T-cell (primary cell): ENCODE data around the gene FHOD3. TPM values are rescaled to one million over a fixed set of nuclear protein-coding genes. Genes with fewer than 3 reads are reported as not detected.

Experiments used
- ATAC-seq, 4 experiments: fragments of 200-7000 bp in 3 of 4; fragments of 150-1000 bp in 1 of 4; cut with Tn5 transposase; replicated peaks in 1 of 4; 1 replicate in 3 of 4; 2 replicates in 1 of 4; pipeline ENCODE4 v1.10.0; 2021; ENCODE audit warnings: moderate library complexity in 3 of 4, mild to moderate bottlenecking in 2 of 4, moderate number of reproducible peaks in 1 of 4
- CTCF ChIA-PET, 2 donors: fragments of 300-600 bp; sonication (Branson Sonifier 250); formaldehyde crosslinking; loops; one replicate each; lab custom pipeline; 2022; ENCODE audit warnings: antibody characterized with exemption in 2 of 2; lab: Charles Lee
- POLR2A ChIA-PET, 2 donors: fragments of 300-600 bp; sonication (Branson Sonifier 250); formaldehyde crosslinking; loops; one replicate each; lab custom pipeline; 2022; ENCODE audit warnings: antibody characterized with exemption in 2 of 2; lab: Charles Lee
- DNase-seq, 35 experiments: peaks; one replicate each; pipeline versions ENCODE4 v3.0.0 to v3.0.0-alpha.2; 2013 to 2023
- H3K27ac ChIP-seq: one replicate; pipeline ENCODE4 v1.5.1; 2013; ENCODE audit warnings: low read length
- H3K27me3 ChIP-seq, 2 experiments: replicated peaks in 1 of 2; 1 replicate in 1 of 2; 2 replicates in 1 of 2; pipeline versions ENCODE4 v1.6.1 to v1.7.0; 2013; ENCODE audit warnings: low read length in 1 of 2, mixed read lengths in 1 of 2; ENCODE audit not compliant: control insufficient read depth in 2 of 2, insufficient read depth in 2 of 2; ENCODE audit errors: extremely low read depth in 1 of 2
- H3K36me3 ChIP-seq, 2 donors: 1 replicate in 1 of 2; 2 replicates in 1 of 2; pipeline versions ENCODE4 v1.6.1 to v1.7.0; 2013; ENCODE audit warnings: low read length in 1 of 2; ENCODE audit not compliant: control insufficient read depth in 2 of 2, insufficient read depth in 1 of 2; ENCODE audit errors: extremely low read depth in 1 of 2
- H3K4me1 ChIP-seq, 2 experiments: 1 replicate in 1 of 2; 2 replicates in 1 of 2; pipeline versions ENCODE4 v1.6.1 to v1.7.0; 2013; ENCODE audit warnings: low read length in 2 of 2, mixed read lengths in 1 of 2; ENCODE audit not compliant: insufficient read depth in 2 of 2, control insufficient read depth in 1 of 2; ENCODE audit errors: extremely low read depth in 1 of 2
- H3K4me3 ChIP-seq, 2 donors: 1 replicate in 1 of 2; 2 replicates in 1 of 2; pipeline versions ENCODE4 v1.5.1 to v1.7.0; 2013; ENCODE audit warnings: mild to moderate bottlenecking in 2 of 2, low read length in 1 of 2, moderate library complexity in 1 of 2; ENCODE audit not compliant: control insufficient read depth in 1 of 2; ENCODE audit errors: extremely low read depth in 1 of 2
- H3K9me3 ChIP-seq: 2 replicates; pipeline ENCODE4 v1.7.0; 2013
- H3K27ac Mint-ChIP-seq, 2 donors: one replicate each; pipeline ENCODE4 v1.8.0; 2020 to 2021; ENCODE audit warnings: mild to moderate bottlenecking in 2 of 2, mixed read lengths in 2 of 2
- H3K27me3 Mint-ChIP-seq, 2 donors: one replicate each; pipeline ENCODE4 v1.8.0; 2021 to 2022; ENCODE audit warnings: mixed read lengths in 2 of 2
- H3K36me3 Mint-ChIP-seq: one replicate; pipeline ENCODE4 v1.8.0; 2021; ENCODE audit warnings: mixed read lengths
- H3K4me1 Mint-ChIP-seq, 3 donors: one replicate each; pipeline ENCODE4 v1.8.0; 2020 to 2022; ENCODE audit warnings: mixed read lengths in 3 of 3, mild to moderate bottlenecking in 1 of 3
- H3K4me3 Mint-ChIP-seq, 3 donors: one replicate each; pipeline ENCODE4 v1.8.0; 2020 to 2022; ENCODE audit warnings: mild to moderate bottlenecking in 3 of 3, mixed read lengths in 3 of 3, moderate library complexity in 3 of 3
- H3K9me3 Mint-ChIP-seq, 3 donors: one replicate each; pipeline ENCODE4 v1.8.0; 2020 to 2022; ENCODE audit warnings: mixed read lengths in 3 of 3
- WGBS: methylation state at CpG from one replicate; pipeline ENCODE4 v1.1.5; 2013; ENCODE audit warnings: missing lambda C conversion rate; ENCODE audit not compliant: insufficient coverage; 5-methylcytosine and 5-hydroxymethylcytosine counted together
- total RNA-seq, 35 experiments: library from RNA in 6 of 35; stranded (reverse) in 6 of 35; fragments of 120-200 nt in 1 of 35; gene quantifications; one replicate each; pipeline versions ENCODE4 v1.2.1 to v1.2.4 and lab custom pipeline; 2013 to 2026

The FHOD3 gene
- total RNA-seq, 5 donors from 2014 or later (not counting 1 experiment from before 2014, with no cell fraction given), result 0.06 TPM; not detected in 4

GRCh38 chr18:36652503-36652902, 355.0 kb downstream of the FHOD3 start:
- no peak overlapping the region for H3K4me3 Mint-ChIP-seq
- Histone ChIP-seq H3K4me3 (no peak overlapping the region), H3K27me3 (peaks cover 0 to 7% of the 10 kb centered on the region in 2 experiments), H3K9me3 (no peaks in the 10 kb centered on the region), H3K36me3 (no peaks in the 10 kb centered on the region), H3K4me1 (no peaks in the 10 kb centered on the region), H3K27ac (no peak overlapping the region)
- 90% methylated on average over 9 of the region's 10 CpGs for WGBS
- no peak for ATAC-seq
- no peaks in the 10 kb centered on the region for H3K4me1 Mint-ChIP-seq
- H3K36me3 Mint-ChIP-seq, result no peaks in the 10 kb centered on the region
- DNase-seq, result no peak
- POLR2A ChIA-PET, result no interaction called here
- peaks cover 8 to 15% of the 10 kb centered on the region in 2 donors for H3K27me3 Mint-ChIP-seq
- H3K27ac Mint-ChIP-seq, result no peak overlapping the region
- CTCF ChIA-PET, result no interaction called here
- H3K9me3 Mint-ChIP-seq, result no peaks in the 10 kb centered on the region

DNA sequence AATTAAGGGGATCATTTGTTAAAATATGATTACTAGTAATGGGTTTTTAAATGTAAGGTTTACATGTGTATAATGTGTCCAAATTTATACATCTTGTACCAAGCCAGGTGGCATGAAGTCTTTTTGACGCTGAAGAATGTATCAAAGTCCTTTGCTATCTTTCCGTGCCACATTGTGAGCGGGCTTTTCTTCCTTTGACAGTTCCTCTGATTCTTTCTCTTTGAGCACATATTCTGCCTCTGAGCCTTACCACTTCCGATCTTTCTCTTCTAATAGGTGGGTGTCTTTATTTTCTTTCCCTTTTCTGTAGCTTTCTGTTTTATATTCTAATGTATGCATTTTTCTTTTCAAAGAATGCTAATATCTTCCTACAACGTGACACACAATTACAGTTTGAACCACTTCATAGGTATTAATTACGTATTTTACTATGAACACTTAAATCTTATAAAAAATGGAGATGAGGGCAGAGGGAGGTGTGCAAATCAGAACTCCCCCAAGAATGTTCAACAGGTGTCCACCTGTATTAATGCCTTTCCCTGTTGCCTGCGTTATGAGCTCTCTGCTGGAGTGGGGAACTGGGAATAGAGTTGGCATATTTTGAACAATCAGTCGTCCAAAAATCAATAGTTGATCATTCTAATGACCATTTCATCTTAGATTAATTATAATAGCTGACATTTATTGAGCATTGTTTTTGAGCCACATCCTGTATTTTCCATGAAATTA, 355.8 kb downstream of the FHOD3 start:
- no peak overlapping the region for H3K27ac ChIP-seq
- no CpG with 5 or more reads among the region's 8 CpGs for WGBS
- Mint-ChIP-seq H3K4me3 (no peak overlapping the region), H3K27ac (no peak overlapping the region), H3K4me1 (no peaks in the 10 kb centered on the region), H3K36me3 (no peaks in the 10 kb centered on the region), H3K9me3 (no peaks in the 10 kb centered on the region), H3K27me3 (peaks cover 8 to 15% of the 10 kb centered on the region in 2 donors)
- H3K27me3 ChIP-seq, result peaks cover 0 to 9% of the 10 kb centered on the region in 2 experiments
- no peaks in the 10 kb centered on the region for H3K9me3 ChIP-seq
- H3K4me3 ChIP-seq, result no peak overlapping the region
- no peak for DNase-seq
- POLR2A ChIA-PET, result no interaction called here
- CTCF ChIA-PET, result no interaction called here
- no peaks in the 10 kb centered on the region for H3K4me1 ChIP-seq
- ATAC-seq, result no peak
- H3K36me3 ChIP-seq, result no peaks in the 10 kb centered on the region

- no peaks in the 10 kb centered on the region for H3K4me1 Mint-ChIP-seq
- no peaks in the 10 kb centered on the region for H3K36me3 ChIP-seq
- no peak for ATAC-seq
- no peak overlapping the region for H3K4me3 ChIP-seq
- H3K36me3 Mint-ChIP-seq, result no peaks in the 10 kb centered on the region
- ChIA-PET POLR2A (no interaction called here), CTCF (no interaction called here)
- peaks cover 0 to 9% of the 10 kb centered on the region in 2 experiments for H3K27me3 ChIP-seq
- no peaks in the 10 kb centered on the region for H3K9me3 Mint-ChIP-seq
- H3K4me3 Mint-ChIP-seq, result no peak overlapping the region
- no peaks in the 10 kb centered on the region for H3K4me1 ChIP-seq
- H3K27ac Mint-ChIP-seq, result no peak overlapping the region
- DNase-seq, result no peak
- no peak overlapping the region for H3K27ac ChIP-seq
- H3K9me3 ChIP-seq, result no peaks in the 10 kb centered on the region
- peaks cover 8 to 15% of the 10 kb centered on the region in 2 donors for H3K27me3 Mint-ChIP-seq
- 93% methylated on average over 5 of the region's 6 CpGs for WGBS
These were observed 356.4 kb downstream of the FHOD3 start for GRCh38 chr18:36653870-36654269.

GRCh38 chr18:36655074-36655473, 357.6 kb downstream of the FHOD3 start:
- POLR2A ChIA-PET, result no interaction called here
- Mint-ChIP-seq H3K9me3 (no peaks in the 10 kb centered on the region), H3K4me3 (no peak overlapping the region), H3K4me1 (no peaks in the 10 kb centered on the region), H3K27ac (no peak overlapping the region), H3K36me3 (no peaks in the 10 kb centered on the region), H3K27me3 (peaks cover 8 to 12% of the 10 kb centered on the region in 2 donors)
- Histone ChIP-seq H3K27me3 (peaks cover 0 to 9% of the 10 kb centered on the region in 2 experiments), H3K4me3 (no peak overlapping the region), H3K9me3 (no peaks in the 10 kb centered on the region), H3K27ac (no peak overlapping the region), H3K36me3 (no peaks in the 10 kb centered on the region), H3K4me1 (no peaks in the 10 kb centered on the region)
- ATAC-seq, result no peak
- 77% methylated on average over 5 of the region's 6 CpGs for WGBS
- no peak for DNase-seq
- CTCF ChIA-PET, result interaction anchor here in 1 of 2 donors (0.5 kb wide), 1 partner anchor 152 kb away, joined by 3 read pairs; no protein-coding TSS in a partner anchor

GRCh38 chr18:36655930-36656329, 358.4 kb downstream of the FHOD3 start:
- Histone ChIP-seq H3K4me3 (no peak overlapping the region), H3K36me3 (no peaks in the 10 kb centered on the region), H3K27ac (no peak overlapping the region), H3K4me1 (no peaks in the 10 kb centered on the region), H3K27me3 (peaks cover 0 to 9% of the 10 kb centered on the region in 2 experiments), H3K9me3 (no peaks in the 10 kb centered on the region)
- no peak for ATAC-seq
- Mint-ChIP-seq H3K36me3 (no peaks in the 10 kb centered on the region), H3K27ac (no peak overlapping the region), H3K4me3 (no peak overlapping the region), H3K9me3 (no peaks in the 10 kb centered on the region), H3K4me1 (no peaks in the 10 kb centered on the region), H3K27me3 (peaks cover 8 to 12% of the 10 kb centered on the region in 2 donors)
- CTCF ChIA-PET, result no interaction called here
- POLR2A ChIA-PET, result no interaction called here
- no peak for DNase-seq
- WGBS, result 80% methylated on average over 2 of the region's 4 CpGs

- H3K4me3 Mint-ChIP-seq, result no peak overlapping the region
- H3K36me3 Mint-ChIP-seq, result no peaks in the 10 kb centered on the region
- H3K27ac ChIP-seq, result no peak overlapping the region
- H3K9me3 ChIP-seq, result no peaks in the 10 kb centered on the region
- H3K4me3 ChIP-seq, result no peak overlapping the region
- peaks cover 0 to 4% of the 10 kb centered on the region in 2 experiments for H3K27me3 ChIP-seq
- CTCF ChIA-PET, result no interaction called here
- DNase-seq, result no peak
- ATAC-seq, result no peak
- H3K36me3 ChIP-seq, result no peaks in the 10 kb centered on the region
- POLR2A ChIA-PET, result no interaction called here
- no peaks in the 10 kb centered on the region for H3K4me1 ChIP-seq
- no peaks in the 10 kb centered on the region for H3K9me3 Mint-ChIP-seq
- H3K4me1 Mint-ChIP-seq, result no peaks in the 10 kb centered on the region
- peaks cover 6 to 13% of the 10 kb centered on the region in 2 donors for H3K27me3 Mint-ChIP-seq
- WGBS, result no CpG with 5 or more reads among the region's 1 CpG
- H3K27ac Mint-ChIP-seq, result no peak overlapping the region
These were observed 361.1 kb downstream of the FHOD3 start for GRCh38 chr18:36658611-36659010.
